ENCODE data around the gene GK2.

The GK2 gene

DNA sequence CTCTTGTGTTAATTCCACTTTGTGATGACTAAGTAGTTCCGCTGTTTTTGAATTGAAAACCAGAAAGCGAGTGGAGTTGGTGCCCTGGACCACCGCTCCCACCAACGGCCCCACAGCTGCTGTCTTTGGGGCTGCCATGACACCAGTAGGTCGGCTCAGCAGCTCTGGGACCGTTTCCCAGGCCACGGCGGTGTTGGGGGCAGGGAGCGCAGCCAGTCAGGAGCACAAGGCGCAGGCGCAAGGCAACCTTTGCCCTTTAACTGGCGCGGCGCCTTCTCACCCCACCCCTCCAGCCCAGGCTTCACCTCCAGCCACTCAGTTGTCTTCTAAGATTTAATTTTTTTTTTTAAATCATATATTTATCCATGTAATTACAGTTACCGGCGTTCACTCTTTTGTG is at the start of gene GK2:
GK2 (minus strand) TSS at position 166 of the 400 bp plus-strand sequence; CDS start at position 138, 28 bp downstream.
- TF ChIP-seq, protein P1, sequence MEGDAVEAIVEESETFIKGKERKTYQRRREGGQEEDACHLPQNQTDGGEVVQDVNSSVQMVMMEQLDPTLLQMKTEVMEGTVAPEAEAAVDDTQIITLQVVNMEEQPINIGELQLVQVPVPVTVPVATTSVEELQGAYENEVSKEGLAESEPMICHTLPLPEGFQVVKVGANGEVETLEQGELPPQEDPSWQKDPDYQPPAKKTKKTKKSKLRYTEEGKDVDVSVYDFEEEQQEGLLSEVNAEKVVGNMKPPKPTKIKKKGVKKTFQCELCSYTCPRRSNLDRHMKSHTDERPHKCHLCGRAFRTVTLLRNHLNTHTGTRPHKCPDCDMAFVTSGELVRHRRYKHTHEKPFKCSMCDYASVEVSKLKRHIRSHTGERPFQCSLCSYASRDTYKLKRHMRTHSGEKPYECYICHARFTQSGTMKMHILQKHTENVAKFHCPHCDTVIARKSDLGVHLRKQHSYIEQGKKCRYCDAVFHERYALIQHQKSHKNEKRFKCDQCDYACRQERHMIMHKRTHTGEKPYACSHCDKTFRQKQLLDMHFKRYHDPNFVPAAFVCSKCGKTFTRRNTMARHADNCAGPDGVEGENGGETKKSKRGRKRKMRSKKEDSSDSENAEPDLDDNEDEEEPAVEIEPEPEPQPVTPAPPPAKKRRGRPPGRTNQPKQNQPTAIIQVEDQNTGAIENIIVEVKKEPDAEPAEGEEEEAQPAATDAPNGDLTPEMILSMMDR (IDR thresholded peaks at IDR 0.05; ENCODE audit: low read depth, low read length): no peak

DNA sequence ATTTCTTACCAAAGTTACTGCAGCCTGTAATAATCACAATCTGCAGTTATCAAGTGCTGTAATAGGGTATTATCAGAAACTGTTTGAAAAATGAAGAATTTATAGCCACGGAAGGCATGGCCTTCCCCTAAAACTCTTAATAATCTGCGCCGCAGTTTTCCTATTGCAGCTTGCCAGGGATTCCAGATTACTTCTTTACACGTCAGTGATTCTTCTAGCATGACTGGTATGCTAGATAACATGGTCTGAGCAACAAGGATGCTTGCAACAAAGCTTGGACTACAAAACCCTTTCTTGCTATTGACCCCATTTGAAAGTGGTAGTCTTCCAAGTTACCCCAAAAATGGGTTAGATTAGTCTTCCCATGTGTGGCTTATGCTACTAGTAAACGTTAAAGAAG is 47.2 kb upstream of the GK2 start:
- DNase-seq (ENCODE audit: extremely low read depth, low read depth): no peak
- TF ChIP-seq, protein P1 (IDR thresholded peaks at IDR 0.05; ENCODE audit: low read depth, low read length): no peak

More for the DNA sequence above, at the start of gene GK2:
- DNase-seq (ENCODE audit: extremely low read depth, low read depth): no peak

DNA sequence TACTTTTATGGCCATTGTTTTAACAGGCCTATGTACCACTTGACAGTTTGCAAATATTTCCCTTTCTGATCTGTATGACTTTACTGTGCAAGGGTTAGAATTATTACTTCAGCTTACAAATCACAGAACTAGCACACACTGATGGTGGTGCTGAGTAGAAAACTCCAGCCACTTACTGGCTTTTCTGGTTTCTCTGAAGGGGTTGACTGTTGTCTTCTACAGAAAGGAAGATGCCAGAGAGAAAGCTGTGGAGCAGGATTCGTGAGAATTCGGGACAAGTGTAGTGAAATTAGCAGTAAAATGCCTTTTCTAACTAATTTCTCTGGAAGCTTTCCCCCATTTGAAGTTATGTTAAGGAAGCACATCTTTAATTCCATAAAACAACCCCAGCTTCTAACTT is 46.6 kb upstream of the GK2 start:
- DNase-seq (ENCODE audit: extremely low read depth, low read depth): no peak
- TF ChIP-seq, protein P1 (IDR thresholded peaks at IDR 0.05; ENCODE audit: low read depth, low read length): no peak

DNA sequence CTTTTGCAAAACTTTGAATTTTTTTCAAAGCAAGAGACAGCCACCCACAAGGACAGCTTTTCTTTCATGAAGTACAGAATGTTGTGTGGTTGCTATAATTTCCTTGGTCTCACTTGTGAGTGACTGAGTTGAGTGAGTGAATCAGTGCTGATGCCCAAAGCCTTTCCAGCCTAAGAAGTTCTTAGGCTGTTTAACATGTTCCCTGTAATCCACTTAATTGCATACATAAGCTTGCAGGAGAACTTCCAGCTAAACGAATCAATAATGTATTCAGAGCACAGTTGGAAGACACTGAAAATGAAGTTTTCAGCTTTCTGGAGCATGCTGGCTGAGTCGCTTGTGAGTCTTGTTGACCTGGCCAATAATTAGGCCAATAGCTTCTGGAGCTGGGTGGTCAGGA is 42.0 kb upstream of the GK2 start:
- TF ChIP-seq, protein P1 (IDR thresholded peaks at IDR 0.05; ENCODE audit: low read depth, low read length): no peak
- DNase-seq (ENCODE audit: extremely low read depth, low read depth): no peak

DNA sequence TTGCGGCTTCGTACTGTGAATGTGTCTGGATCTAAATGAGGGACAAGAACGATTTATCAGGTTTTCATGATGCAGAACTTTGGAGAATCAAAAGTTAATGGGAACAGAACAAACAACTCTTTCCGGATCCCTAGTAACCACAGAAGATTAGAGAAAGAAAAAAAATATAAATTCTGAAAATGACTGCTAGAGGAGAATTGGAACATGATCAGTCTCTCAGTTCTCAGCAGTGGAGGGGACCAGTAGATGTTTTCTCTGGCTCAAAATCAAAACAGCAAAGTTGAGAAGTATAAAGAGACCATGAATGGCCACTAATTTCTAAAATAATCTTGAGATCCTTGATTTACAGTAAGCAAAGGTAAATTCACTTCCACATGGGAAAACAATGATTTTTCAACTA is 38.1 kb upstream of the GK2 start:
- TF ChIP-seq, protein P1 (IDR thresholded peaks at IDR 0.05; ENCODE audit: low read depth, low read length): no peak
- no peak for DNase-seq (ENCODE audit: extremely low read depth, low read depth)

DNA sequence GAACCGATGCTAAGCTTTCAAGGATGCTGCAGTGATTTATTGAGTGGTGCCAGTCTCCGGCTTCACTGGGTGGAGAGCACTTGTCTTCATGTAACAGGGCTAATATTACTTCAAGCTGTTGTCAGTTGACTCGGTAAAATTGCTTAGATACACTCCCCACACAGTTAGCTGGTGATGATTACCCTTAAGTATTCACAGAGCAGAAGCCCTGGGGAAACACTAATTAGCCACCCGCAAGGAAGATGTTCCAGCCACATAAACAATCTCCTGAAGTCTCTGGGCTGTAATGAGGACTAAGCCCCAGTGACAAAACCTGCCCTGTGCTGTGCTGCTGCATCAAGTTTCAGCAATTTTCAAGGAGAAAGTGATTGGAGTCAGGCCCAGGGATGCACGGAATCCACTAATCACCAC is 37.3 kb upstream of the GK2 start:
- TF ChIP-seq, protein P1 (IDR thresholded peaks at IDR 0.05; ENCODE audit: low read depth, low read length): no peak
- no peak for DNase-seq (ENCODE audit: extremely low read depth, low read depth)

DNA sequence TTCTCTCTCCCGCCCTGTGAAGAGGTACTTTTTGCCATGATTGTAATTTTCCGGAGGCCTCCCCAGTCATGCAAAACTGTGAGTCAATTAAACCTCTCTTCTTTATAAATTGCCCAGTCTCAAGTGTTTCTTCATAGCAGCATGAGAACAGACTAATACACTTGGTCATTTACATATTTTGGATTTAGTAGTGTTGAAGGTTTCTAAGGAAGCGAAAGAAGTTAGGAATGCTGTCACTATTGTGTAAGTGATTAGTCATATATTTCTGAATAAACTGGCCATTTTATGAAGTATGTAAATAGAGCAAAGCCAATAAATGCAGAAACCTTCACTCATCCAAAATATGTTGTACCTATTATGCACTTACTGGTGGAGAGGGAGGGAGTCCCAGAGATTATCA is 34.4 kb upstream of the GK2 start:
- TF ChIP-seq, protein P1 (IDR thresholded peaks at IDR 0.05; ENCODE audit: low read depth, low read length): no peak
- no peak for DNase-seq (ENCODE audit: extremely low read depth, low read depth)
